Panc1 (cell line): Measurements from ENCODE around the gene BIRC7.

ENCODE experiments used
- POLR2AphosphoS5 ChIP-seq: IDR thresholded peaks from 2 replicates; pipeline ENCODE4 v1.6.1; 2012; ENCODE audit warnings: mild to moderate bottlenecking, low read depth, low read length, moderate library complexity
- REST ChIP-seq, 2 experiments: IDR thresholded peaks; 2 replicates each; pipeline ENCODE4 v1.6.1; 2011 to 2012; ENCODE audit warnings: low read depth in 2 of 2, control low read depth in 1 of 2, low read length in 1 of 2, mild to moderate bottlenecking in 1 of 2, moderate library complexity in 1 of 2; ENCODE audit not compliant: insufficient read depth in 1 of 2
- SIN3A ChIP-seq: IDR thresholded peaks from 2 replicates; pipeline ENCODE4 v1.6.1; 2012; ENCODE audit warnings: low read depth, mild to moderate bottlenecking, low read length, moderate library complexity, borderline replicate concordance; ENCODE audit not compliant: insufficient read depth
- TCF7L2 ChIP-seq: IDR thresholded peaks from 2 replicates; pipeline ENCODE4 v1.6.1; 2011; ENCODE audit warnings: mild to moderate bottlenecking, low read depth, low read length, inconsistent platforms
- TF ChIP-seq, protein P1 (sequence below): fragments of 450-650 bp; IDR thresholded peaks from 2 replicates; pipeline ENCODE4 v1.5.1; 2017; ENCODE audit warnings: mild to moderate bottlenecking

- TF ChIP-seq POLR2AphosphoS5, result no peak
- TF ChIP-seq, protein P1, sequence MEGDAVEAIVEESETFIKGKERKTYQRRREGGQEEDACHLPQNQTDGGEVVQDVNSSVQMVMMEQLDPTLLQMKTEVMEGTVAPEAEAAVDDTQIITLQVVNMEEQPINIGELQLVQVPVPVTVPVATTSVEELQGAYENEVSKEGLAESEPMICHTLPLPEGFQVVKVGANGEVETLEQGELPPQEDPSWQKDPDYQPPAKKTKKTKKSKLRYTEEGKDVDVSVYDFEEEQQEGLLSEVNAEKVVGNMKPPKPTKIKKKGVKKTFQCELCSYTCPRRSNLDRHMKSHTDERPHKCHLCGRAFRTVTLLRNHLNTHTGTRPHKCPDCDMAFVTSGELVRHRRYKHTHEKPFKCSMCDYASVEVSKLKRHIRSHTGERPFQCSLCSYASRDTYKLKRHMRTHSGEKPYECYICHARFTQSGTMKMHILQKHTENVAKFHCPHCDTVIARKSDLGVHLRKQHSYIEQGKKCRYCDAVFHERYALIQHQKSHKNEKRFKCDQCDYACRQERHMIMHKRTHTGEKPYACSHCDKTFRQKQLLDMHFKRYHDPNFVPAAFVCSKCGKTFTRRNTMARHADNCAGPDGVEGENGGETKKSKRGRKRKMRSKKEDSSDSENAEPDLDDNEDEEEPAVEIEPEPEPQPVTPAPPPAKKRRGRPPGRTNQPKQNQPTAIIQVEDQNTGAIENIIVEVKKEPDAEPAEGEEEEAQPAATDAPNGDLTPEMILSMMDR, result no peak
- no peak for TF ChIP-seq SIN3A
- no peak for TF ChIP-seq REST (IDR thresholded peaks at IDR 0.05; ENCODE audit: insufficient read depth in 1 of 2, low read depth in 2 of 2, low read length in 1 of 2)
- TF ChIP-seq TCF7L2, result no peak
Measured at GRCh38 chr20:63187338-63188158, 48.2 kb upstream of the BIRC7 start.
